22Rv1 (cell line): ENCODE measurements around the gene SLC50A1.

Source experiments
- CTCF ChIP-seq: fragments of 450-650 bp; IDR thresholded peaks from 2 replicates; pipeline ENCODE4 v1.5.1; 2017; ENCODE audit warnings: mild to moderate bottlenecking
- ZFX ChIP-seq: fragments of 450-650 bp; IDR thresholded peaks from 2 replicates; pipeline ENCODE4 v1.6.1; 2017; ENCODE audit warnings: antibody characterized with exemption, borderline replicate concordance

GRCh38 chr1:155184351-155184811 is 48.7 kb downstream of the SLC50A1 start:
- TF ChIP-seq CTCF = no peak
- no peak for TF ChIP-seq ZFX
